ENCODE measurements around the gene FOXE1.

The FOXE1 gene

GRCh38 chr9:97853056-97853843 lies at the start of gene FOXE1:
FOXE1 (plus strand) TSS chr9:97853226; CDS start chr9:97853915, 689 bp downstream.
- H3K27ac ChIP-seq (ENCODE audit: low read depth, low read length), result no peak within 1 kb of the TSS
- no peak within 1 kb of the TSS for H3K9ac ChIP-seq (ENCODE audit: low read depth in 1 of 2, low read length in 2 of 2)
- no peaks in the 10 kb centered on the region for H3K36me3 ChIP-seq (ENCODE audit: control insufficient read depth in 1 of 2, insufficient read depth in 2 of 2, low read length in 2 of 2)
- H3K27me3 ChIP-seq (ENCODE audit: control insufficient read depth in 1 of 2, insufficient read depth in 2 of 2, low read length in 2 of 2), result peaks cover 74 to 86% of the 10 kb centered on the region in 2 donors
- H3K4me3 ChIP-seq (ENCODE audit: low read depth in 1 of 2, low read length in 2 of 2), result peak within 1 kb of the TSS; percentile 32 to 40
- peaks cover 0 to 4% of the 10 kb centered on the region in 2 donors for H3K4me1 ChIP-seq (ENCODE audit: control insufficient read depth in 1 of 2, insufficient read depth in 2 of 2, low read length in 2 of 2)
- H3K9me3 ChIP-seq (ENCODE audit: control insufficient read depth in 1 of 2, low read length in 2 of 2), result no peaks in the 10 kb centered on the region

GRCh38 chr9:97804059-97804365 lies 49.0 kb upstream of the FOXE1 start:
- Histone ChIP-seq H3K4me3 (ENCODE audit: low read depth in 1 of 2, low read length in 2 of 2) (peak overlapping the region; percentile 58 to 66), H3K4me1 (ENCODE audit: control insufficient read depth in 1 of 2, insufficient read depth in 2 of 2, low read length in 2 of 2) (peaks cover 0 to 5% of the 10 kb centered on the region in 2 donors), H3K27me3 (ENCODE audit: control insufficient read depth in 1 of 2, insufficient read depth in 2 of 2, low read length in 2 of 2) (peaks cover 4 to 11% of the 10 kb centered on the region in 2 donors), H3K9ac (ENCODE audit: low read depth in 1 of 2, low read length in 2 of 2) (no peak overlapping the region), H3K27ac (ENCODE audit: low read depth, low read length) (no peak overlapping the region), H3K9me3 (ENCODE audit: control insufficient read depth in 1 of 2, low read length in 2 of 2) (no peaks in the 10 kb centered on the region), H3K36me3 (ENCODE audit: control insufficient read depth in 1 of 2, insufficient read depth in 2 of 2, low read length in 2 of 2) (no peaks in the 10 kb centered on the region)

- no peak overlapping the region for H3K4me3 ChIP-seq (ENCODE audit: low read depth in 1 of 2, low read length in 2 of 2)
- H3K36me3 ChIP-seq (ENCODE audit: control insufficient read depth in 1 of 2, insufficient read depth in 2 of 2, low read length in 2 of 2), result no peaks in the 10 kb centered on the region
- peaks cover 4 to 11% of the 10 kb centered on the region in 2 donors for H3K27me3 ChIP-seq (ENCODE audit: control insufficient read depth in 1 of 2, insufficient read depth in 2 of 2, low read length in 2 of 2)
- H3K9me3 ChIP-seq (ENCODE audit: control insufficient read depth in 1 of 2, low read length in 2 of 2), result no peaks in the 10 kb centered on the region
- no peak overlapping the region for H3K9ac ChIP-seq (ENCODE audit: low read depth in 1 of 2, low read length in 2 of 2)
- no peak overlapping the region for H3K27ac ChIP-seq (ENCODE audit: low read depth, low read length)
- H3K4me1 ChIP-seq (ENCODE audit: control insufficient read depth in 1 of 2, insufficient read depth in 2 of 2, low read length in 2 of 2), result peaks cover 0 to 5% of the 10 kb centered on the region in 2 donors
Observed at GRCh38 chr9:97806721-97807120, 46.3 kb upstream of the FOXE1 start.

- H3K4me1 ChIP-seq (ENCODE audit: control insufficient read depth in 1 of 2, insufficient read depth in 2 of 2, low read length in 2 of 2), result peaks cover 0 to 5% of the 10 kb centered on the region in 2 donors
- no peaks in the 10 kb centered on the region for H3K36me3 ChIP-seq (ENCODE audit: control insufficient read depth in 1 of 2, insufficient read depth in 2 of 2, low read length in 2 of 2)
- peaks cover 4 to 11% of the 10 kb centered on the region in 2 donors for H3K27me3 ChIP-seq (ENCODE audit: control insufficient read depth in 1 of 2, insufficient read depth in 2 of 2, low read length in 2 of 2)
- H3K4me3 ChIP-seq (ENCODE audit: low read depth in 1 of 2, low read length in 2 of 2), result no peak overlapping the region
- H3K9ac ChIP-seq (ENCODE audit: low read depth in 1 of 2, low read length in 2 of 2), result no peak overlapping the region
- H3K27ac ChIP-seq (ENCODE audit: low read depth, low read length), result no peak overlapping the region
- H3K9me3 ChIP-seq (ENCODE audit: control insufficient read depth in 1 of 2, low read length in 2 of 2), result no peaks in the 10 kb centered on the region
Observed at GRCh38 chr9:97807681-97808080, 45.3 kb upstream of the FOXE1 start.

- H3K36me3 ChIP-seq (ENCODE audit: control insufficient read depth in 1 of 2, insufficient read depth in 2 of 2, low read length in 2 of 2), result no peaks in the 10 kb centered on the region
- no peaks in the 10 kb centered on the region for H3K9me3 ChIP-seq (ENCODE audit: control insufficient read depth in 1 of 2, low read length in 2 of 2)
- no peak overlapping the region for H3K9ac ChIP-seq (ENCODE audit: low read depth in 1 of 2, low read length in 2 of 2)
- peaks cover 4 to 11% of the 10 kb centered on the region in 2 donors for H3K27me3 ChIP-seq (ENCODE audit: control insufficient read depth in 1 of 2, insufficient read depth in 2 of 2, low read length in 2 of 2)
- H3K27ac ChIP-seq (ENCODE audit: low read depth, low read length), result no peak overlapping the region
- peaks cover 0 to 5% of the 10 kb centered on the region in 2 donors for H3K4me1 ChIP-seq (ENCODE audit: control insufficient read depth in 1 of 2, insufficient read depth in 2 of 2, low read length in 2 of 2)
- H3K4me3 ChIP-seq (ENCODE audit: low read depth in 1 of 2, low read length in 2 of 2), result no peak overlapping the region
Observed at GRCh38 chr9:97808415-97808814, 44.6 kb upstream of the FOXE1 start.

GRCh38 chr9:97808972-97809371 lies 44.1 kb upstream of the FOXE1 start:
- no peak overlapping the region for H3K4me3 ChIP-seq (ENCODE audit: low read depth in 1 of 2, low read length in 2 of 2)
- no peak overlapping the region for H3K9ac ChIP-seq (ENCODE audit: low read depth in 1 of 2, low read length in 2 of 2)
- peaks cover 0 to 1% of the 10 kb centered on the region in 2 donors for H3K4me1 ChIP-seq (ENCODE audit: control insufficient read depth in 1 of 2, insufficient read depth in 2 of 2, low read length in 2 of 2)
- no peaks in the 10 kb centered on the region for H3K9me3 ChIP-seq (ENCODE audit: control insufficient read depth in 1 of 2, low read length in 2 of 2)
- no peaks in the 10 kb centered on the region for H3K36me3 ChIP-seq (ENCODE audit: control insufficient read depth in 1 of 2, insufficient read depth in 2 of 2, low read length in 2 of 2)
- H3K27ac ChIP-seq (ENCODE audit: low read depth, low read length), result no peak overlapping the region
- H3K27me3 ChIP-seq (ENCODE audit: control insufficient read depth in 1 of 2, insufficient read depth in 2 of 2, low read length in 2 of 2), result peaks cover 4 to 11% of the 10 kb centered on the region in 2 donors

GRCh38 chr9:97809666-97810344 lies 43.2 kb upstream of the FOXE1 start:
- no peaks in the 10 kb centered on the region for H3K9me3 ChIP-seq (ENCODE audit: control insufficient read depth in 1 of 2, low read length in 2 of 2)
- H3K27ac ChIP-seq (ENCODE audit: low read depth, low read length), result no peak overlapping the region
- H3K27me3 ChIP-seq (ENCODE audit: control insufficient read depth in 1 of 2, insufficient read depth in 2 of 2, low read length in 2 of 2), result peaks cover 0 to 8% of the 10 kb centered on the region in 2 donors
- no peak overlapping the region for H3K4me3 ChIP-seq (ENCODE audit: low read depth in 1 of 2, low read length in 2 of 2)
- no peak overlapping the region for H3K9ac ChIP-seq (ENCODE audit: low read depth in 1 of 2, low read length in 2 of 2)
- no peaks in the 10 kb centered on the region for H3K36me3 ChIP-seq (ENCODE audit: control insufficient read depth in 1 of 2, insufficient read depth in 2 of 2, low read length in 2 of 2)
- no peaks in the 10 kb centered on the region for H3K4me1 ChIP-seq (ENCODE audit: control insufficient read depth in 1 of 2, insufficient read depth in 2 of 2, low read length in 2 of 2)

- Histone ChIP-seq H3K27me3 (ENCODE audit: control insufficient read depth in 1 of 2, insufficient read depth in 2 of 2, low read length in 2 of 2) (peaks cover 0 to 8% of the 10 kb centered on the region in 2 donors), H3K36me3 (ENCODE audit: control insufficient read depth in 1 of 2, insufficient read depth in 2 of 2, low read length in 2 of 2) (no peaks in the 10 kb centered on the region), H3K27ac (ENCODE audit: low read depth, low read length) (no peak overlapping the region), H3K4me1 (ENCODE audit: control insufficient read depth in 1 of 2, insufficient read depth in 2 of 2, low read length in 2 of 2) (no peaks in the 10 kb centered on the region), H3K9ac (ENCODE audit: low read depth in 1 of 2, low read length in 2 of 2) (no peak overlapping the region), H3K9me3 (ENCODE audit: control insufficient read depth in 1 of 2, low read length in 2 of 2) (no peaks in the 10 kb centered on the region), H3K4me3 (ENCODE audit: low read depth in 1 of 2, low read length in 2 of 2) (no peak overlapping the region)
Observed at GRCh38 chr9:97811533-97812246, 41.3 kb upstream of the FOXE1 start.

- H3K4me1 ChIP-seq (ENCODE audit: control insufficient read depth in 1 of 2, insufficient read depth in 2 of 2, low read length in 2 of 2), result no peaks in the 10 kb centered on the region
- H3K36me3 ChIP-seq (ENCODE audit: control insufficient read depth in 1 of 2, insufficient read depth in 2 of 2, low read length in 2 of 2), result no peaks in the 10 kb centered on the region
- no peak overlapping the region for H3K4me3 ChIP-seq (ENCODE audit: low read depth in 1 of 2, low read length in 2 of 2)
- no peak overlapping the region for H3K27ac ChIP-seq (ENCODE audit: low read depth, low read length)
- no peaks in the 10 kb centered on the region for H3K9me3 ChIP-seq (ENCODE audit: control insufficient read depth in 1 of 2, low read length in 2 of 2)
- H3K9ac ChIP-seq (ENCODE audit: low read depth in 1 of 2, low read length in 2 of 2), result no peak overlapping the region
- peaks cover 0 to 8% of the 10 kb centered on the region in 2 donors for H3K27me3 ChIP-seq (ENCODE audit: control insufficient read depth in 1 of 2, insufficient read depth in 2 of 2, low read length in 2 of 2)
Observed at GRCh38 chr9:97812247-97812543, 40.8 kb upstream of the FOXE1 start.

- Histone ChIP-seq H3K4me1 (ENCODE audit: control insufficient read depth in 1 of 2, insufficient read depth in 2 of 2, low read length in 2 of 2) (no peaks in the 10 kb centered on the region), H3K9me3 (ENCODE audit: control insufficient read depth in 1 of 2, low read length in 2 of 2) (no peaks in the 10 kb centered on the region), H3K27me3 (ENCODE audit: control insufficient read depth in 1 of 2, insufficient read depth in 2 of 2, low read length in 2 of 2) (peaks cover 4 to 7% of the 10 kb centered on the region in 2 donors), H3K9ac (ENCODE audit: low read depth in 1 of 2, low read length in 2 of 2) (no peak overlapping the region), H3K4me3 (ENCODE audit: low read depth in 1 of 2, low read length in 2 of 2) (no peak overlapping the region), H3K36me3 (ENCODE audit: control insufficient read depth in 1 of 2, insufficient read depth in 2 of 2, low read length in 2 of 2) (no peaks in the 10 kb centered on the region), H3K27ac (ENCODE audit: low read depth, low read length) (no peak overlapping the region)
Observed at GRCh38 chr9:97813072-97813471, 40.0 kb upstream of the FOXE1 start.

Measured in duodenal mucosa (tissue), 2 donors.